IMR-90 (cell line): ENCODE results near the gene CTNNA2.

Source experiments
- CHD1 ChIP-seq: IDR thresholded peaks from 2 replicates; pipeline ENCODE4 v1.6.1; 2012; ENCODE audit warnings: low read depth, low read length, improper control_type of control experiment
- CTCF ChIP-seq: conservative IDR thresholded peaks from 2 replicates; pipeline ENCODE4 v1.5.1; 2012; ENCODE audit warnings: mild to moderate bottlenecking, low read depth, low read length, improper control_type of control experiment
- MAFK ChIP-seq: IDR thresholded peaks from 2 replicates; pipeline ENCODE4 v1.6.1; 2012; ENCODE audit warnings: low read depth, low read length, improper control_type of control experiment
- MXI1 ChIP-seq: IDR thresholded peaks from 2 replicates; pipeline ENCODE4 v1.6.1; 2012; ENCODE audit warnings: low read depth, mild to moderate bottlenecking, low read length, moderate library complexity, borderline replicate concordance
- POLR2A ChIP-seq: IDR thresholded peaks from 2 replicates; pipeline ENCODE4 v1.6.1; 2012; ENCODE audit warnings: mild to moderate bottlenecking, low read depth, low read length
- RCOR1 ChIP-seq: IDR thresholded peaks from 2 replicates; pipeline ENCODE4 v1.6.1; 2012; ENCODE audit warnings: mild to moderate bottlenecking, low read length, improper control_type of control experiment; ENCODE audit not compliant: insufficient replicate concordance
- SMC3 ChIP-seq: fragments of 150-350 bp; IDR thresholded peaks from 2 replicates; pipeline ENCODE4 v1.6.1; 2016; ENCODE audit warnings: low read depth, mild to moderate bottlenecking, antibody characterized with exemption, low read length, moderate library complexity
- TF ChIP-seq, protein P1 (sequence below): fragments of 150-350 bp; IDR thresholded peaks from 2 replicates; pipeline ENCODE4 v1.6.1; 2016; ENCODE audit warnings: low read depth, mild to moderate bottlenecking, low read length, moderate library complexity, borderline replicate concordance
- TF ChIP-seq, protein P2 (sequence below): fragments of 150-350 bp; IDR thresholded peaks from 2 replicates; pipeline ENCODE4 v1.6.1; 2017; ENCODE audit warnings: mild to moderate bottlenecking, antibody characterized with exemption, low read length, low read depth

- TF ChIP-seq CTCF, result no peak
- no peak for TF ChIP-seq CHD1
- no peak for TF ChIP-seq POLR2A
- no peak for TF ChIP-seq MAFK
- TF ChIP-seq RCOR1, result no peak
- TF ChIP-seq, protein P1, sequence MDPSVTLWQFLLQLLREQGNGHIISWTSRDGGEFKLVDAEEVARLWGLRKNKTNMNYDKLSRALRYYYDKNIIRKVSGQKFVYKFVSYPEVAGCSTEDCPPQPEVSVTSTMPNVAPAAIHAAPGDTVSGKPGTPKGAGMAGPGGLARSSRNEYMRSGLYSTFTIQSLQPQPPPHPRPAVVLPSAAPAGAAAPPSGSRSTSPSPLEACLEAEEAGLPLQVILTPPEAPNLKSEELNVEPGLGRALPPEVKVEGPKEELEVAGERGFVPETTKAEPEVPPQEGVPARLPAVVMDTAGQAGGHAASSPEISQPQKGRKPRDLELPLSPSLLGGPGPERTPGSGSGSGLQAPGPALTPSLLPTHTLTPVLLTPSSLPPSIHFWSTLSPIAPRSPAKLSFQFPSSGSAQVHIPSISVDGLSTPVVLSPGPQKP, result no peak
- TF ChIP-seq MXI1, result no peak
- TF ChIP-seq SMC3, result no peak
- TF ChIP-seq, protein P2, sequence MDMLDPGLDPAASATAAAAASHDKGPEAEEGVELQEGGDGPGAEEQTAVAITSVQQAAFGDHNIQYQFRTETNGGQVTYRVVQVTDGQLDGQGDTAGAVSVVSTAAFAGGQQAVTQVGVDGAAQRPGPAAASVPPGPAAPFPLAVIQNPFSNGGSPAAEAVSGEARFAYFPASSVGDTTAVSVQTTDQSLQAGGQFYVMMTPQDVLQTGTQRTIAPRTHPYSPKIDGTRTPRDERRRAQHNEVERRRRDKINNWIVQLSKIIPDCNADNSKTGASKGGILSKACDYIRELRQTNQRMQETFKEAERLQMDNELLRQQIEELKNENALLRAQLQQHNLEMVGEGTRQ, result no peak
Measured at GRCh38 chr2:79547568-79547967, 34.7 kb downstream of the CTNNA2 start.
